ENCODE measurements around the gene KIF2A.

The KIF2A gene

GRCh38 chr5:62296998-62297397, 9.0 kb upstream of the KIF2A start:
- DNase-seq: no peak

GRCh38 chr5:62298118-62298517, 7.9 kb upstream of the KIF2A start:
- DNase-seq: no peak

- no peak for DNase-seq
Measured at GRCh38 chr5:62299101-62299500, 6.9 kb upstream of the KIF2A start.

- no peak for DNase-seq
Measured at GRCh38 chr5:62299600-62299999, 6.4 kb upstream of the KIF2A start.

GRCh38 chr5:62305358-62305714, 670 bp upstream of the KIF2A start:
- no peak for DNase-seq

- DNase-seq: peak; percentile 56
Measured at GRCh38 chr5:62306323-62306895, 403 bp downstream of the KIF2A start.

GRCh38 chr5:62306896-62307689, 1.1 kb downstream of the KIF2A start:
- DNase-seq: peak; percentile 53

- DNase-seq: no peak
Measured at GRCh38 chr5:62308439-62308838, 2.4 kb downstream of the KIF2A start.

GRCh38 chr5:62309107-62309506, 3.1 kb downstream of the KIF2A start:
- no peak for DNase-seq

- no peak for DNase-seq
Measured at GRCh38 chr5:62310426-62311143, 4.6 kb downstream of the KIF2A start.

GRCh38 chr5:62312036-62312435, 6.0 kb downstream of the KIF2A start:
- no peak for DNase-seq

- DNase-seq: no peak
Measured at GRCh38 chr5:62312674-62313073, 6.7 kb downstream of the KIF2A start.

- no peak for DNase-seq
Measured at GRCh38 chr5:62314213-62314830, 8.3 kb downstream of the KIF2A start.

- DNase-seq: no peak
Measured at GRCh38 chr5:62315376-62316175, 9.6 kb downstream of the KIF2A start.

GRCh38 chr5:62316176-62316502, 10.1 kb downstream of the KIF2A start:
- DNase-seq: no peak

GRCh38 chr5:62317810-62318209, 11.8 kb downstream of the KIF2A start:
- no peak for DNase-seq

GRCh38 chr5:62322484-62322883, 16.5 kb downstream of the KIF2A start:
- no peak for DNase-seq

GRCh38 chr5:62326302-62326701, 20.3 kb downstream of the KIF2A start:
- no peak for DNase-seq

- DNase-seq: no peak
Measured at GRCh38 chr5:62326702-62327101, 20.7 kb downstream of the KIF2A start.

GRCh38 chr5:62327138-62328053, 21.4 kb downstream of the KIF2A start:
- no peak for DNase-seq

- DNase-seq: no peak
Measured at GRCh38 chr5:62328772-62329491, 22.9 kb downstream of the KIF2A start.

All from activated T-cell treated with anti-CD3 and anti-CD28 coated beads for 4 hours (primary cell).